SKM-1 treated with dmso at 0.1 percent for 144 hours (cell line): ENCODE measurements around the gene PAX6.

ENCODE experiments used
- DNase-seq: peaks from one replicate; lab custom pipeline; 2025; ENCODE audit not compliant: unreplicated experiment; lab: John Stamatoyannopoulos, UW

PAX6 gene

GRCh38 chr11:31798554-31799434 lies 12.3 kb downstream of the PAX6 start:
- DNase-seq, result no peak

- no peak for DNase-seq
These were observed 13.0 kb downstream of the PAX6 start for GRCh38 chr11:31798057-31798553.

GRCh38 chr11:31797190-31798056 lies 13.7 kb downstream of the PAX6 start:
- DNase-seq, result no peak

- no peak for DNase-seq
These were observed 14.5 kb downstream of the PAX6 start for GRCh38 chr11:31796499-31797189.

GRCh38 chr11:31795706-31796498 lies 15.2 kb downstream of the PAX6 start:
- no peak for DNase-seq

- no peak for DNase-seq
These were observed 16.6 kb downstream of the PAX6 start for GRCh38 chr11:31794548-31794947.

- DNase-seq, result no peak
These were observed 17.9 kb downstream of the PAX6 start for GRCh38 chr11:31793264-31793663.

GRCh38 chr11:31792456-31792855 lies 18.7 kb downstream of the PAX6 start:
- DNase-seq, result no peak

GRCh38 chr11:31792036-31792435 lies 19.1 kb downstream of the PAX6 start:
- no peak for DNase-seq

- DNase-seq, result no peak
These were observed 20.5 kb downstream of the PAX6 start for GRCh38 chr11:31790649-31791048.

GRCh38 chr11:31788085-31788484 lies 23.0 kb downstream of the PAX6 start:
- no peak for DNase-seq

- DNase-seq, result no peak
These were observed 24.0 kb downstream of the PAX6 start for GRCh38 chr11:31786996-31787685.

GRCh38 chr11:31784611-31785010 lies 26.5 kb downstream of the PAX6 start:
- no peak for DNase-seq

- DNase-seq, result no peak
These were observed 27.9 kb downstream of the PAX6 start for GRCh38 chr11:31783252-31783651.

- no peak for DNase-seq
These were observed 28.9 kb downstream of the PAX6 start for GRCh38 chr11:31782257-31782656.

- DNase-seq, result no peak
These were observed 30.6 kb downstream of the PAX6 start for GRCh38 chr11:31780480-31780971.

- DNase-seq, result no peak
These were observed 31.0 kb downstream of the PAX6 start for GRCh38 chr11:31780078-31780477.

- no peak for DNase-seq
These were observed 31.7 kb downstream of the PAX6 start for GRCh38 chr11:31779374-31779791.

GRCh38 chr11:31772412-31772811 lies 38.7 kb downstream of the PAX6 start:
- no peak for DNase-seq
